GM21619 (cell line): ENCODE results near the gene SMOC2.
"Not testable (repeated sequence)": the region's sequence is repeated elsewhere in the genome, so short reads cannot be mapped to it uniquely, and the experiment has no call there.

Experiments used
- ATAC-seq: cut with Tn5 transposase; IDR thresholded peaks from one replicate; pipeline ENCODE4 v1.9.1; 2021; ENCODE audit not compliant: unreplicated experiment

The SMOC2 gene

DNA sequence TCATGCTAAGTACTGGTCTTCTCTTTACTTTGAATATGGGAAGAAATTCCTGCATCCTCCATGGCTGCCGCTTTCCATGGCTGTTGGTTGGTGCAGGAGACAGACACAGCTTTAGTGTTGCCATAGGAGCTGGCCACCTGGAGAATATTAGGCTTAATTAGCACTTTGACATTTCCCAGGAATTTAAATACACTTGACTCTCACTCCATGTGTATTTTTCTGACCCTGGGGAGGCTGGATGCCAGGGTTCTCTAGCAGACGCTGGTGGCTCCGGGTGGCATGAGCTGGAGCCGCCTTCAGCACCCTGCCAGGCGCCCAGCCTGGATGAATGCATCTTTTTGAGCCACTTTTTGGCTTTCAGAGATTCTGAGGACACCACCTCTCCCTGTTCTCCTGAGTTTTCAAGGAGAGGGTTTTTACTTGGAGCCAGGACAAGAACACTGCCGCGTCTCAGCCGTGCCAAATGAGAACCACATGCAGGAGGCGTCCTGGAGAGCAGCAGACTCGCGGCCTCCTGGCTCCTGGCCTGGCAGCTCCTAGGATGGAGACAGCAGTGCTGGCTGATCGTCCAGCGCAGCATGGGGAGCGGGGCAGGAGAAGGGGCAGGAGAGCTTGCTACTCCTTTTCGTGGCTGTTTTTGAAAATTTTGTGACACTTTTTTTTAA, 258.8 kb downstream of the SMOC2 start:
- no peak for ATAC-seq

DNA sequence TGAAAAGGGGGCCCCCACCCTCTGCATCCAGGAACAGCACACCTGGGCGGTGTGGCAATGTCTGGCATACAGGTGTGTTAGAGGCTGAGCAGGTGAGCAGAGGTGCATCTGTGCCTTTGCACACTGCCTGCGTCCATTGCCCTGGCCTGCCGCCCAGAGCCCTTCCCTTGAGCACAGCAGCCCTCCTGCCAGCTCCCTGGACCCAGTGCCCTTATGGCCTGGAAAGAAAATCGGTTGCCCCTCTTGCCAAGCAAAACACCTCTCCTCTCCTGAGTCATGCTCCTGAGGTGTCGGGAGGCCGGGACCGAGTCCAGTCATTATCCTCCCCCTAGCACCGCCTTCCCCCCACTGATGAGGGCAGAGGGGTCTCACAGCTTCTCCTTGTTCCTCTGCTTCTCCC, 259.9 kb downstream of the SMOC2 start:
- no peak for ATAC-seq

DNA sequence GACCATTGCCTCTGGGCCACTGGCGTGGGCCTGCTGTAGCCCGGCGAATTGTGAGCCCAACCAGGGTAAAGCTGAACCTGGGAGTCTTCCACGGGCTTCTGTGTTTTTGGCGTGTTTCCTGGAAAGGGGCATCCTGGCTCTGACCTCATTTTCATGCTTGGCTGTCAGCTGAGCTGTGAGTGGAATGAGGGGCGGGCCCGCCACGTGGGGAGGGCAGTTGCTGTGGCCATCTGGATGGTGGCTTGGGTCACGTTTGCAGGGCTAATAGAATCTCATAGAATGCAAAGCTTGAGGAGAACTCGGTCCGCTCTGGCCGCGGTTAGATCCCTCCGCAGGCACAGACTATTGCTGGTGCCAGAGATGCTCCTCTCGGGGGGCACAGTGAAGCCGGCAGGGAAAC, 263.0 kb downstream of the SMOC2 start:
- no peak for ATAC-seq

DNA sequence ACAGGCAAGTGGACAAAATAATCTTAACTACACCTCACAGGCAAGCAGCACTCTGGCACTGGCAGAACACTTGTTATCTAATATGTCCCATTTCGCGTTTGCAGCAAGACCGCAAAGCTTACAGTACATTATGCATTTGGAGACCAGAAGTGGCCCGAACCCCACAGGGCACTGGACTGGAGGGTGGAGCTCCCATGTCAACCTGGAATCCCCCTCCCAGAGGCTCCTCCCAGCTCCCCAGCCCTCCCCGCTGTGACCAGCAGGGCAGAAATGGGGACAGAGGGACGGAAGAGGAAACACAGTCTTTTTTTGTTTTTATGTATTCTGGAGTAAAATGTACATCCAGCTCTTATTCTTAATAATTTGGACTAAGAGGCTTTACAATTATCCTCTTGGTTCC, 263.7 kb downstream of the SMOC2 start:
- ATAC-seq, result no peak

DNA sequence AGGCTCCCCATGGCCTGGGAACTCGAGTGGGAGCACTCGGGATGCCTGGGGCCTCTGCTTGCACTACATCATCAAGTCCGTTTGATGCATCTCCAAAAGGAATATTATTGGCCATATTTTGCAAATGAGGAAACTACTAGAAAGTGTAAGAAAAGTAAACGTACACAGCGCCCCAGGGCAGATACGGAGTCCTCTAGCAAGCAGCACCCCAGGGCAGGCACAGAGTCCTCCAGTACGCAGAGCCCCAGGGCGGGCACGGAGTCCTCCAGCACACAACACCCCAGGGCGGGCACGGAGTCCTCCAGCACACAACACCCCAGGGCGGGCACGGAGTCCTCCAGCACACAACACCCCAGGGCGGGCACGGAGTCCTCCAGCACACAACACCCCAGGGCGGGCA, 264.3 kb downstream of the SMOC2 start:
- ATAC-seq, result not testable (repeated sequence)

DNA sequence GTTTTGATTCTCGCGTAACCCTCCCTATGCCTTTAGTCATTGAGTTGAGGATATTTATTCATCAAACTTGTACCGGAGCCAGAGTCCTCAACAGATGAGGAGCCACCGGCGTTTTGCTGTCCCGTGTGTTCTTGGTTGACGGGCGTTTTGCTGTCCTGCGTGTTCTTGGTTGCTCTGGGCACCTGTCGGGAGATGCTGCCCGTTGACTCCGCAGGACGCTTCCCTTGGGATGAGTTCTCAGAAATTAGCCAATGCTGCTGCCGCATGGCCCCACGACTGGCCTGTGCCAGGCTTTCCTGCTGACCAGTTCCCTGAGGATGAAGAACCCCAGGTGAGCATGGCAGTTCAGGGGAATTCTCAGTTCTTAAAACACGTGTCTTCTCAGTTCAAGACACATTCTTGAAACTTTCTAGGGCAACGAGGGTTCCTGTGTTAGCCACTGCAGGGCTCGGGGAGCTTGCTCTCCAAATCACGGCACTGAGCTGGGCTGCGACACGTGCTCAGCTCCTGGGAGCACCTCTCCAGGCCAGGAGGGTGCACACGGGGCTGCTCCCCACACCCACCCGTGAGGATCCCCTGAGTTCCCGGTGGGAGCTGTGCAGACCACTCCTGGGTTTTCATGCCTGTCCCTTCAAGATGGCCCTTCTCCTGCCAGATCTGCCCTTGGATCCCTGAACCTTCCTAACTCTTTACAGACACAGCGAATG, 265.6 kb downstream of the SMOC2 start:
- no peak for ATAC-seq

DNA sequence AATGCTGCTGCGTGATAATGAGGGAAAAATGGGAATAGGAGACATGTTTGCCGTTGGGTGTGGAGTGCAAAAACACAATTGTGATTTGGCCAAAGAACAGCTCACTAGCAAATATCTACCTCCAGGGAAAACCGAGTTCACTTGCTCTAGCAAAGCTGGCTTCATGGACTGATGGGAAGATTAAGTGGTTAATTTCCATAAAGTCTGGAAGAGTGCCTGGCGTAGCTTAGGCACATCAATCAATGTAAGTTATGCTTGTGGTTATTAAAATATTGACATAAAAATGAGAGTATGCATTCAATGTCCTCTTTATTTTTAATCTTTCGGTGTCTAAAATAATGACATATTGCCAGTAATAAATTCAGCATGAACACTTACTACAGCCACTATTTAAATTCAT, 267.5 kb downstream of the SMOC2 start:
- no peak for ATAC-seq

DNA sequence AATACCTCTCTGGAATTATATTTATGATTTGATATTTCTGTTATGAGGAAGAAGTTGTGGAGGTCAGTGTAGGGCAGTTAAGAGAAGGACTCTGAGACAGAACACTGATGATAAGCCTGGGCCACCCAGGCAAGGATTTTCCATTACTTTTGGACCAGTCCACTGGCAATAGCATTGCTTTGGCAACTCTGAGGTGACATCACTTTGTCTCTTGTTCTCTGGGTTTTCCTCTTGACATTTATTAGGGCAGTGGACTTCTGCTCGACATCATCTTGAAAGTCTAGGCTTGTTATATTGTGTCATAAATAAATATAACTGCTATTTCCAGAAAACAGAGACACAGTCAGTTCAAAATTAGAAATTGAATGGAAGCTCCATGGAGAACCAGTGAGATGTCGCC, 268.0 kb downstream of the SMOC2 start:
- no peak for ATAC-seq

DNA sequence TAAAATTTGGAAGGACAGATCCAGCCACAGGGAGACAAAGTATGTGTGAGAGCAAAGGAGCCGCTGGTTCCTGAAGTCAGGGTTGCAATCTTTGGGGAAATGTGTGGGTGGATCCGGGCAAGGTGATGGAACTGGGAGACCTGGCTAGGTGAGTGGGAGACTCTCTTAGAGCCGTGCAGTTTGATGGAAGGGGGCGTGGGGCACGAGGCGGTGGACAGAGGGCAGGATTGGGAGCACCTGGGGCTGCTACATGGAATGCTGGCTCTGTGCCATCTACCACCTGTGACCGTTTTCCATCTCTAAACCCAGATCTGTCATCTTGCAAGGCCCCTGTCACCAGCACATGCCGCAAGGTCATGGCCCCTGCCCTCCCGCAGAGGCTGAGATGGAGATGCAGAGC, 268.4 kb downstream of the SMOC2 start:
- ATAC-seq, result no peak

DNA sequence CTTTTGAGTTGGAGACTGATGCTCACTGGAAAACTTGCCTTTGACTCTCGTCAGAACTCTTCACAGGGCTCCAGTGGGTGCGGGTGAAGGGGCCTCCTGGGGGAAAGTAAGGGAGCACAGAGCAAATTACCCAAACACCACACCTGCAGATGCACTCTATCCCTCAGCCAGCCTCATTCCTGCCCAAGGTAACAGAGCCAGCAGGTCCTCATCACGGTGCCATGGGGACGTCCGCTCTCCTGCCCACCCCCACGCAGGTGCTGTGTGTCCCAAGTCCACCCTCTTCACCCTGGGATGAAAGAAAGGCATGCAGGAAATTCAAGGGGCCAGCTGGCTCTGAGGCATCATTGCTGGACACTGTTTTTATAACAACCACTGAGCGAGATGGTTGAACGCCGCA, 269.0 kb downstream of the SMOC2 start:
- ATAC-seq, result no peak

DNA sequence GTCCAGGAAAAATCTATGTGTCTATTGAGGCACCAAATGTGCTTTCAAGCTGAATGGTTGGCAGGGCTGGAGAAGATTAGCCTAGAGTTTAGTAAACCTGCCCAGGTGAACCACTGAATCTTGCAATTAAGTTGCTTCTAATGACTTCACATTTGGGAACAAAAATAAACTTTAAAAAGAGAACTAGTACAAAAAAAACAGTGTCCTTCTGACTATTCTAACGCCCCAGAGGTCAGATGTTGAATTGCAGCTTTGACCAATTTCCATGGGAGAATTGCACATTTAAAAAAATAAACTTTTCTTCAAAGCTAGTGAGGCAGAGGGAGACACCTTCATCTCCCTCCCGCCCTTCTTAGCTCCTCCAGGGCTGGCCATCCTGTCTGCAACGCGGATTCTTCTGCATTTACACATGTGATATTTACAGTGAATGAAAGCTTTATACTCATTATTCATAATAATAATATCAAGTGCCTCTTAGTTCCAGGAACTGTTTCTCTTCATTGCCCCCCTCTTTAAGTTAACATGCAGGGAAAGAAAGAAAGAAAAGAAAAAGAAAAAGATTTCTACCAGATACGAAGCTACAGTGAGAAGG, 270.2 kb downstream of the SMOC2 start:
- ATAC-seq, result no peak

DNA sequence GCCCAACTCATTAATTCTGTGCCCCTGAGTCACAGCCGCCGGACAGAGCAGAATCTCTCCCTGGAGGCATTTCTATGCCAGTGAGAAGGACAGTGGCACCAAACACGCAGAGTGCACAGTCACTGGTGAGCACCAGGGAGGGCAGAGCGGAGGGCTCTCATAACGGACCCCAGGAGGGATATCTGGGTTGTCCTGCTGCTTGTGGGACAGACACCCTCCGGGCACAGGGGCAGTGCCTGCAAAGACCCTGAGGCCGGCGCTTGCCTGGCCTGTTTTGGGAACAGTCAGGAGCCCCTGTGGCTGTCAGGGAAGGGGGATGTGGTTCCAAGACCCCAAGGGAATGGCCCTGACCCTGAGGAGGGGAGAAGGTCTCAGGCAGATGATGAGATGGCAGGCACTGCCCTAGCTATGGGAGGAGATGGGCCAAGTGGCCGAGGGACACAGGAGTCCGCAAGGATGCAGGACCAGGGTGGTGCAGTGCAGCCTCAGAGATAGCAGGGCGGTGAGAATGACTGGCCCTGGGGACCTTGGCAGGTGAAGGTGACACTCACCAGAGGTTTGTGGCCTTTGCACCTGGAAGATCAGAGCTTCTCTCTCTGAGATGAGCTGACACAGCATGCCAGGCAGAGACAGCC, 270.8 kb downstream of the SMOC2 start:
- ATAC-seq, result no peak

DNA sequence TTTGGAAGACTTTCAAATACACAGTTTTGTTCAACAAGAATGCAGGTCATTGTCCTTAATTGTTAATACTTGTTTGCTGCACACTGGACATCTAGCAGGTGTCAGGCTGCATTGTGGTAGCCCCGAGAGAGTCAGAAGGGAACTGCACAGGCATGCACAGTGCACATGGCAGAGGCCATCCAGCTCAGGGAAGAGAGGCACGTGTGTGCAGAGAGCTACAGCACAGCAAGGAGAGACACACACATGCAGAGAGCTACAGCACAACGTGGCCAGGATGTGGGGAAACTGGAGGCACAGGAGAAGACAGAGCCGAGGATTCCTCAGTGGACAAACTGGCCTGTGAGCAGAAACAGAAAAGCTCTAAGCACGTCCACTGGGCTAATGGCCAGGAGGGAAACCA, 272.0 kb downstream of the SMOC2 start:
- ATAC-seq, result no peak

DNA sequence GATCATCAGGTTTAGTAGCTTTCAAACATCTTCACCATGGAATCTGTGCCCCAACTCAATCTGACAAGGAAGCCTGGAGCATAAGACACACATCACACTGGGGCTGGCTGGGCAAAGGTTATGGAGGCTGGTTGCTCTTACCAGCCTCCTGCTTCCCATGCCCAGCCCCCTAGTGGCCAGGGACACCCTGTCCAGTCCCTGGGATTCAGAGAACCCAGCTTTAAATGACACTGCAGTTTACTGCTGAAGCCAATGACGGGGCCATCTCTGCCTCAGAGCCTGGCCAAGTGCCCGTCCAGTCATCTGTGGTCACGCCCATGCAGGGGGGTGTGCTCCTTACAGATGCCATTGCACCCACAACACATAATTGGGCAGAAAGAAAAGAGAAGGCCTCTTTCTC, 272.9 kb downstream of the SMOC2 start:
- no peak for ATAC-seq

DNA sequence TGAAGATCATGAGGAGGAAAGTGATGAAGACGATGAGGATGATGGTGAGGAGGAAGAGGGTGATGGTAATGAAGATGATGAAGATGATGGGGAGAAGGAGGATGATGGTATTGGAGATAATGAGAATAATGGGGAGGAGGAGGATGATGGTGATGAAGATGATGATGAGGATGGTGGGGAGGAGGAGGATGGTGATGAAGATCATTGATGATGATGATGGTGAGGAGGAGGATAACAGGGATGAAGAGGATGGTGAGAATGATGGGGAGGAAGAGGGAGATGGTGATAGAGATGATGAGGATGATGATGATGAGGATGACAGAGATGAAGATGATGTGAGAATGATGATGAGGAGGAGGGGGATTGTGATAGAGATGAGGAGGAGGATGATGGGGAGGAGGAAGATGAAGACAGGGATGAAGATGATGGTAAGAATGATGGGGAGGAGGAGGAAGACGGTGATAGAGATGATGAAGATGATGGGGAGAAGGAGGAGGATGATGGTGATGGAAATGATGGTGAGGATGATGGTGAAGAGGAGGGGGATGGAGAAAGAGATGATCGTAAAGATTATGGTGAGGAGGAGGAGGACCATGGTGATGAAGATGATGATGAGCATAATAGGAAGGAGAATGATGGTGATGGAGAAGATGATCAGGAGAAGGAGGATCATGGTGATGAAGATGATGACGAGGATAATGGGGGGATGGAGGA, 273.7 kb downstream of the SMOC2 start:
- no peak for ATAC-seq

DNA sequence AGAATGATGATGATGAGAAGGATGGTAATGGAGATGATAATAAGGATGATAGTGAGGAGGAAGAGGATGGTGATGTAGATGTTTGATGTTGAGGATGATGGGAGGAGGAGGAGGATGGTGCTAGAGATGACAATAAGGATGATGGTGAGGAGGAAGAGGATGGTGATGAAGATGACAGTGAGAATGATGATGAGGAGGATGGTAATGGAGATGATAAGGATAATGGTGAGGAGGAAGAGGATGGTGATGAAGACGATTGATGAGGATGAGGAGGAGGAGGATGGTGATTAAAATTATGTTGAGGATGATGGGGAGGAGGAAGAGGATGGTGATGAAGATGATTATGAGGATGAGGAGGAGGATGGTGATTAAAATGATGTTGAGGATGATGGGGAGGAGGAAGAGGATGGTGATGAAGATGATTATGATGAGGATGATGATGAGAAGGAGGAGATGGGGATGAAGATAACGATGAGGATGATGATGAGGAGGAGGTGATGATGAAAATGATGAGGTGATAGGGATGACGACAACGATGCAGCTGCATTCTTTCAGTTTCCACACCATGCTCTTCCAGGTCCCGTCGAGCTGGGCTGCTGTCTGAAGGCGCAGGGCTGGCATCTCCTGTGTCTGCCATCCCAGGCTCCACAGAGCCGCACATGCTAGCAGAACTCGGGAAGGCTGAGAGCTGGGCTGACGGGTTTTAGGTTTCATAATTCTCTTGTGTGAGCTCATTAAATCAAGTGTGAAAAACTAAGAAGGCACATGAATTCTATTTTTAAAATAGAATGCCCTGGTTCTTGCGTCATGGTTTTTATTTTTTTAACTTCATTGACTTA, 274.9 kb downstream of the SMOC2 start:
- ATAC-seq, result no peak

DNA sequence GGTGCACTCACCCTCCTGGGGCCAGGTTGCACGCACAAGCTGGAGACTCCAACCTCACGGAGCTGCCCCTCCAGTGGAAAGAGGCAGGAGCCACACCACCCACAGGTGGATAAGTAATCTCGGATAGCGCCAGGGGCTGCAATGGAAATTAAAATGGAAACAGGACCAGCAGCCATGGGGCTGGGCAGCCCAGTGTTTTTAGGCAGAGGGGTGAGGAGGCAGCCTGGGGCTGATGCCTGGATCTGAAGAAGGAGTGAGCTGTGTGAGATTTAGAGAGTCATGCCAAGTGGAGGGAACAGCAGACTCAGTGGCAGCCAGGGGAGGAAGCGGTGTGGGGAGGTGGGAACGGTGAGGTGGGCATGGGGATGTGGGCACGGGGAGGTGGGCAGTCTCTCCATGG, 275.6 kb downstream of the SMOC2 start:
- ATAC-seq, result no peak

DNA sequence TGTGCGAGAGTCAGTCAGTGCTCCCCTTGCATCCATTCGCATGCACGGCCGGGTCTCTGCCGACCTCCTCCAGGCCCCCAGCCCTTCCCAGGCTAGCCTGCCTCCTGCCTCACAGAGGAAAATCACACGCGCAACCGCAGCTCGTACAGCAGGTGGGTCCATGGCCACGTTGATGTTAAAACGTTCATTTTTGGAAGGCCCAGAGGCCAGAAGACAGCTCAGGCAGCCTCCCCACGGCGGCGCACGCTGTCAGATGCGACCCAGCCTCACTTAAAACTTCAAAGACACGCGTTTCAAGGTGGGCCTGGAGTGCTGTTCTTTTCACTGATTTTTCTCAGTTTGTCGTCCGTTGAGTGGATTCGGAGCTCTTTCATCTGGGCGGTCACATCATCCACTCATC, 276.5 kb downstream of the SMOC2 start:
- no peak for ATAC-seq
